Testis (tissue), 2 donors: Measurements from ENCODE around the gene RRAD.
"Not testable (repeated sequence)": the region's sequence is repeated elsewhere in the genome, so short reads cannot be mapped to it uniquely, and the experiment has no call there.

Experiments used
- CTCF ChIP-seq, 3 experiments: fragments of 450-650 bp in 2 of 3; fragments of 200-600 bp in 1 of 3; sonication (generic) in 1 of 3; IDR thresholded peaks; one replicate each; pipeline ENCODE4 v1.5.1; 2016 to 2019; ENCODE audit warnings: antibody characterized with exemption in 3 of 3, mild to moderate bottlenecking in 2 of 3, moderate library complexity in 1 of 3
- POLR2A ChIP-seq: fragments of 450-650 bp; IDR thresholded peaks from one replicate; pipeline ENCODE4 v1.6.1; 2017; ENCODE audit warnings: antibody characterized with exemption, mild to moderate bottlenecking, moderate library complexity

- TF ChIP-seq CTCF (IDR thresholded peaks at IDR 0.05); POLR2A: not testable (repeated sequence)
These were observed 30.2 kb upstream of the RRAD start for GRCh38 chr16:66955363-66956153.
